ENCODE data around the gene SMURF2. TPM values are rescaled to one million over a fixed set of nuclear protein-coding genes. Genes with fewer than 3 reads are reported as not detected.

The SMURF2 gene
- total and polyA plus RNA-seq, 9 of the 15 experiments (the other 6 are each of a cell fraction or from before 2014, with no cell fraction given) = 3.8 to 22.0 (median 14.8) TPM

GRCh38 chr17:64496786-64497564 lies 165.1 kb downstream of the SMURF2 start, which contains the start of gene POLG2 (continued):
- TF ChIP-seq IRF1 (CRISPR knock-in tag; IDR thresholded peaks at IDR 0.05; ENCODE audit: borderline replicate concordance) (no peak), ZNF121 (CRISPR knock-in tag; conservative IDR thresholded peaks at IDR 0.05) (no peak), SMAD3 (CRISPR knock-in tag; conservative IDR thresholded peaks at IDR 0.05) (no peak; the same call in 1 of the 2 replicates), ZNF280A (IDR thresholded peaks at IDR 0.05; ENCODE audit: low read depth, partially characterized antibody) (no peak), KLF1 (tag; IDR thresholded peaks at IDR 0.05) (peak; percentile 65; the same call in 1 of the 2 replicates), TAF9B (IDR thresholded peaks at IDR 0.05; ENCODE audit: partially characterized antibody) (peak; percentile 75), LCOR (CRISPR knock-in tag; IDR thresholded peaks at IDR 0.05) (peak; percentile 82), HDAC2 (IDR thresholded peaks at IDR 0.05) (0 out of 2 replicates have a peak, but pooled peaks have one; percentile 63), E2F6 (IDR thresholded peaks at IDR 0.05; ENCODE audit: borderline replicate concordance in 1 of 2, extremely low read depth in 1 of 2, insufficient read depth in 1 of 2, insufficient read length in 1 of 2, low read depth in 1 of 2, low read length in 1 of 2, poor library complexity in 1 of 2, severe bottlenecking in 1 of 2) (peak; percentile 48 to 56), HNRNPUL1 (IDR thresholded peaks at IDR 0.05; ENCODE audit: low read length) (no peak), GTF2A2 (tag; IDR thresholded peaks at IDR 0.05) (no peak), HSF4 (CRISPR knock-in tag; IDR thresholded peaks at IDR 0.05; ENCODE audit: borderline replicate concordance) (no peak), FOXJ2 (tag; IDR thresholded peaks at IDR 0.05) (no peak), ZNF639 (CRISPR knock-in tag; conservative IDR thresholded peaks at IDR 0.05 in 1 of 2, IDR thresholded peaks at IDR 0.05 in 1 of 2) (peak in 1 of 2 experiments; percentile 79; a peak in 2 of 4 replicates), RERE (CRISPR knock-in tag; IDR thresholded peaks at IDR 0.05; ENCODE audit: borderline replicate concordance) (peak; percentile 30; the same call in 1 of the 2 replicates)

All from K562 (cell line).